IMR-90 (cell line): ENCODE measurements around the gene LTBP2. TPM values are rescaled to one million over a fixed set of nuclear protein-coding genes. Genes with fewer than 3 reads are reported as not detected.

Experiments used
- ATAC-seq: fragments of 200-7000 bp; cut with Tn5 transposase; 2 replicates; pipeline ENCODE4 v1.9.1; 2020; ENCODE audit warnings: low read depth, mild to moderate bottlenecking, moderate library complexity
- BruUV-seq: library from RNA; stranded (reverse); fragments of 400-500 nt; replicated peaks from 2 replicates; lab custom pipeline; 2021; lab: Mats Ljungman, UMichigan
- CTCF ChIA-PET: fragments of 300-600 bp; formaldehyde crosslinking; extraction: SDS; loops from one replicate; lab custom pipeline; 2021; ENCODE audit warnings: antibody characterized with exemption; lab: Yijun Ruan, JAX
- POLR2A ChIA-PET: fragments of 300-600 bp; sonication (Branson Sonifier 250); formaldehyde crosslinking; loops from one replicate; lab custom pipeline; 2022; ENCODE audit warnings: antibody characterized with exemption; ENCODE audit not compliant: unreplicated experiment; lab: Charles Lee
- DNase-seq: peaks from one replicate; pipeline ENCODE4 v3.0.0; 2013
- H2AFZ ChIP-seq: replicated peaks from 2 replicates; pipeline ENCODE3; 2013; ENCODE audit warnings: low read length, mild to moderate bottlenecking; ENCODE audit not compliant: poor library complexity
- H2AK5ac ChIP-seq: 2 replicates; pipeline ENCODE4 v1.6.1; 2013; ENCODE audit warnings: low read depth, low read length, inconsistent platforms
- H2AK9ac ChIP-seq: replicated peaks from 2 replicates; pipeline ENCODE3; 2013; ENCODE audit warnings: mild to moderate bottlenecking, low read depth, low read length, moderate library complexity; ENCODE audit not compliant: poor library complexity
- H2BK120ac ChIP-seq: 2 replicates; pipeline ENCODE4 v1.6.1; 2013; ENCODE audit warnings: low read depth, low read length, inconsistent platforms
- H2BK15ac ChIP-seq: 3 replicates; pipeline ENCODE4 v1.6.1; 2013; ENCODE audit warnings: low read depth, low read length, inconsistent platforms
- H2BK20ac ChIP-seq: 2 replicates; pipeline ENCODE4 v1.6.1; 2013; ENCODE audit warnings: low read depth, mild to moderate bottlenecking, inconsistent platforms, low read length, moderate library complexity
- H2BK5ac ChIP-seq: 2 replicates; pipeline ENCODE4 v1.6.1; 2013; ENCODE audit warnings: mild to moderate bottlenecking, low read depth, low read length, inconsistent platforms; ENCODE audit not compliant: poor library complexity, severe bottlenecking
- H3K14ac ChIP-seq: replicated peaks from 2 replicates; pipeline ENCODE4 v1.6.1; 2013; ENCODE audit warnings: low read depth, low read length, inconsistent platforms
- H3K18ac ChIP-seq: 2 replicates; pipeline ENCODE4 v1.6.1; 2013; ENCODE audit warnings: low read depth, low read length, control low read depth
- H3K23ac ChIP-seq: 2 replicates; pipeline ENCODE4 v1.6.1; 2013; ENCODE audit warnings: low read depth, low read length, inconsistent platforms
- H3K27ac ChIP-seq: 2 replicates; pipeline ENCODE4 v1.5.1; 2013; ENCODE audit warnings: mild to moderate bottlenecking, control low read depth, low read length; ENCODE audit not compliant: insufficient read depth
- H3K27me3 ChIP-seq: 2 replicates; pipeline ENCODE4 v1.6.1; 2013; ENCODE audit warnings: low read length; ENCODE audit not compliant: control insufficient read depth, insufficient read depth
- H3K36me3 ChIP-seq: 2 replicates; pipeline ENCODE4 v1.6.1; 2013; ENCODE audit warnings: low read length, mixed read lengths; ENCODE audit not compliant: control insufficient read depth, insufficient read depth
- H3K4ac ChIP-seq: 2 replicates; pipeline ENCODE4 v1.6.1; 2013; ENCODE audit warnings: low read depth, low read length, inconsistent platforms
- H3K4me1 ChIP-seq: 2 replicates; pipeline ENCODE4 v1.6.1; 2013; ENCODE audit warnings: low read length, mixed read lengths; ENCODE audit not compliant: control insufficient read depth, insufficient read depth
- H3K4me2 ChIP-seq: 2 replicates; pipeline ENCODE4 v1.6.1; 2013; ENCODE audit warnings: low read depth, mild to moderate bottlenecking, control low read depth, low read length, moderate library complexity
- H3K4me3 ChIP-seq: 2 replicates; pipeline ENCODE4 v1.5.1; 2013; ENCODE audit warnings: low read depth, mild to moderate bottlenecking, control low read depth, low read length, moderate library complexity; ENCODE audit not compliant: insufficient read depth
- H3K56ac ChIP-seq: 2 replicates; pipeline ENCODE4 v1.6.1; 2013; ENCODE audit warnings: low read length, inconsistent platforms; ENCODE audit not compliant: insufficient read depth; ENCODE audit errors: extremely low read depth
- H3K79me1 ChIP-seq, 2 experiments: 2 replicates each; pipeline ENCODE4 v1.6.1; 2013; ENCODE audit warnings: low read length in 2 of 2, inconsistent platforms in 1 of 2, low read depth in 1 of 2
- H3K9ac ChIP-seq: 2 replicates; pipeline ENCODE4 v1.6.1; 2013; ENCODE audit warnings: low read depth, low read length, control low read depth
- H3K9me1 ChIP-seq: 2 replicates; pipeline ENCODE4 v1.6.1; 2013; ENCODE audit warnings: low read length, inconsistent platforms; ENCODE audit not compliant: insufficient read depth
- H3K9me3 ChIP-seq: 2 replicates; pipeline ENCODE4 v1.6.1; 2013; ENCODE audit warnings: low read length; ENCODE audit not compliant: control insufficient read depth, insufficient read depth
- H4K20me1 ChIP-seq: 2 replicates; pipeline ENCODE4 v1.6.1; 2013; ENCODE audit warnings: low read length, inconsistent platforms; ENCODE audit not compliant: insufficient read depth
- H4K5ac ChIP-seq: 2 replicates; pipeline ENCODE4 v1.6.1; 2013; ENCODE audit warnings: mild to moderate bottlenecking, low read depth, low read length, control low read depth
- H4K8ac ChIP-seq, 2 experiments: 2 replicates each; pipeline ENCODE4 v1.6.1; 2013; ENCODE audit warnings: low read depth in 2 of 2, low read length in 2 of 2, control low read depth in 1 of 2, inconsistent platforms in 1 of 2
- H4K91ac ChIP-seq: 2 replicates; pipeline ENCODE4 v1.6.1; 2013; ENCODE audit warnings: low read depth, low read length, inconsistent platforms; ENCODE audit not compliant: insufficient read depth
- BHLHE40 ChIP-seq: fragments of 150-350 bp; IDR thresholded peaks from 2 replicates; pipeline ENCODE4 v1.6.1; 2016; ENCODE audit warnings: mild to moderate bottlenecking, low read depth, low read length
- CEBPB ChIP-seq: IDR thresholded peaks from 2 replicates; pipeline ENCODE4 v1.6.1; 2012; ENCODE audit warnings: low read depth, low read length, improper control_type of control experiment
- CHD1 ChIP-seq: IDR thresholded peaks from 2 replicates; pipeline ENCODE4 v1.6.1; 2012; ENCODE audit warnings: low read depth, low read length, improper control_type of control experiment
- FOS ChIP-seq: fragments of 150-350 bp; IDR thresholded peaks from 2 replicates; pipeline ENCODE4 v1.6.1; 2016; ENCODE audit warnings: low read depth, low read length
- MAFK ChIP-seq: IDR thresholded peaks from 2 replicates; pipeline ENCODE4 v1.6.1; 2012; ENCODE audit warnings: low read depth, low read length, improper control_type of control experiment
- MAZ ChIP-seq: IDR thresholded peaks from 2 replicates; pipeline ENCODE4 v1.6.1; 2012; ENCODE audit warnings: low read depth, mild to moderate bottlenecking, low read length, improper control_type of control experiment, moderate library complexity, borderline replicate concordance
- MXI1 ChIP-seq: IDR thresholded peaks from 2 replicates; pipeline ENCODE4 v1.6.1; 2012; ENCODE audit warnings: low read depth, mild to moderate bottlenecking, low read length, moderate library complexity, borderline replicate concordance
- NFE2L2 ChIP-seq: fragments of 150-350 bp; IDR thresholded peaks from 2 replicates; pipeline ENCODE4 v1.6.1; 2016; ENCODE audit warnings: low read depth, mild to moderate bottlenecking, low read length
- POLR2A ChIP-seq: IDR thresholded peaks from 2 replicates; pipeline ENCODE4 v1.6.1; 2012; ENCODE audit warnings: mild to moderate bottlenecking, low read depth, low read length
- RAD21 ChIP-seq: IDR thresholded peaks from 2 replicates; pipeline ENCODE4 v1.6.1; 2012; ENCODE audit warnings: low read length, improper control_type of control experiment
- RCOR1 ChIP-seq: IDR thresholded peaks from 2 replicates; pipeline ENCODE4 v1.6.1; 2012; ENCODE audit warnings: mild to moderate bottlenecking, low read length, improper control_type of control experiment; ENCODE audit not compliant: insufficient replicate concordance
- RFX5 ChIP-seq: IDR thresholded peaks from 2 replicates; pipeline ENCODE4 v1.8.0; 2012; ENCODE audit warnings: low read depth, mild to moderate bottlenecking, low read length, moderate library complexity
- SMC3 ChIP-seq: fragments of 150-350 bp; IDR thresholded peaks from 2 replicates; pipeline ENCODE4 v1.6.1; 2016; ENCODE audit warnings: low read depth, mild to moderate bottlenecking, antibody characterized with exemption, low read length, moderate library complexity
- WGBS, 2 experiments: methylation state at CpG; one replicate each; pipeline versions ENCODE4 v1.1.5 to v1.1.7; 2013; ENCODE audit warnings: missing lambda C conversion rate in 2 of 2; ENCODE audit not compliant: insufficient read length in 1 of 2; ENCODE audit errors: extremely low coverage in 2 of 2; 5-methylcytosine and 5-hydroxymethylcytosine counted together
- dilution Hi-C: fragments of 300-500 bp; cut with HindIII; formaldehyde crosslinking; loops from one replicate; pipeline ENCODE4 v1.14.3; 2018; ENCODE audit warnings: low sequenced_read_pairs; ENCODE audit not compliant: unreplicated experiment
- in situ Hi-C: fragments of 300-500 bp; cut with MboI; formaldehyde crosslinking; loops from 3 replicates; pipeline ENCODE4 v1.14.3; 2019; ENCODE audit warnings: low sequenced_read_pairs, inconsistent platforms, mixed read lengths
- intact Hi-C: fragments of 100-400 bp; cut with micrococcal nuclease; formaldehyde crosslinking; loops from 2 replicates; pipeline ENCODE4 v1.10.0; 2022
- polyA plus RNA-seq, 3 experiments: library from polyadenylated mRNA; depleted of rRNA; stranded (reverse); fragments of >200 nt; gene quantifications; 2 replicates each; pipeline ENCODE4 v1.2.3, GENCODE V29; 2012; ENCODE audit warnings: low replicate concordance in 1 of 3
- total RNA-seq: library from RNA; depleted of rRNA; stranded (reverse); fragments of >200 nt; gene quantifications from 2 replicates; pipeline ENCODE4 v1.2.3, GENCODE V29; 2012
- TF ChIP-seq, protein P1 (sequence below): fragments of 150-350 bp; IDR thresholded peaks from 2 replicates; pipeline ENCODE4 v1.6.1; 2017; ENCODE audit warnings: mild to moderate bottlenecking, antibody characterized with exemption, low read length, low read depth
- TF ChIP-seq, protein P2 (sequence below): fragments of 150-350 bp; IDR thresholded peaks from 2 replicates; pipeline ENCODE4 v1.6.1; 2016; ENCODE audit warnings: low read depth, mild to moderate bottlenecking, low read length, moderate library complexity, borderline replicate concordance
- TF ChIP-seq, protein P3 (sequence below): conservative IDR thresholded peaks from 2 replicates; pipeline ENCODE4 v1.5.1; 2012; ENCODE audit warnings: mild to moderate bottlenecking, low read depth, low read length, improper control_type of control experiment

LTBP2 gene
- total and polyA plus RNA-seq, 2 of the 4 experiments (the other 2 are of a cell fraction) = 23.8 to 79.3 TPM

DNA sequence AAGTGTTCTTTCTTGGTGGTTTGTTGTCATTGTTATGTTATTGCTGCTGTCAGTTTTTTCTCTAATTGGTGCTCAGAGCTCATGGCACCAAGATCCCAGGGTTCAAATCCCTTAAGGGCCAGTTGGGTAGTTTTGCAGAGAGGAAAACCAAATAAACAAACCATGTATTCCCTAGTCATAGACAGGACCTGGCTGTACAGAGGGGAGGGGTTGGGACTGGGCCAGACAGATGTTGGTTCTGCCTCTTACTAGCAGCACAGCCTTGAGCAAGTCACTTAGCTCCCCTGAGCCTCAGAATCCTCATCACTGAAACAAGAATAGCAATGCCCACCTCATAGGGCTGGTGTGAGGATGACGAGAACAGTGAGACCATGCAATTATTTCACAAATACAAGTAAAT is 53.4 kb downstream of the LTBP2 start:
- peaks cover 25% of the 10 kb centered on the region for H3K4me1 ChIP-seq
- peaks cover 0 to 47% of the 10 kb centered on the region in 2 experiments; a peak in 2 of 4 replicates for H3K79me1 ChIP-seq
- no peak overlapping the region for H4K5ac ChIP-seq
- no CpG with 5 or more reads among the region's 1 CpG for WGBS, 2 experiments
- H3K9ac ChIP-seq = no peak overlapping the region
- H3K4me3 ChIP-seq = no peak overlapping the region
- 0 out of 2 replicates have a peak, but pooled peaks cover 2% of the 10 kb centered on the region for H3K36me3 ChIP-seq
- TF ChIP-seq MAZ (no peak), CEBPB (no peak), RAD21 (no peak), RCOR1 (no peak), POLR2A (no peak), MAFK (no peak), NFE2L2 (no peak), FOS (no peak), BHLHE40 (no peak), CHD1 (no peak), MXI1 (no peak), RFX5 (no peak), SMC3 (no peak)
- TF ChIP-seq, protein P1, sequence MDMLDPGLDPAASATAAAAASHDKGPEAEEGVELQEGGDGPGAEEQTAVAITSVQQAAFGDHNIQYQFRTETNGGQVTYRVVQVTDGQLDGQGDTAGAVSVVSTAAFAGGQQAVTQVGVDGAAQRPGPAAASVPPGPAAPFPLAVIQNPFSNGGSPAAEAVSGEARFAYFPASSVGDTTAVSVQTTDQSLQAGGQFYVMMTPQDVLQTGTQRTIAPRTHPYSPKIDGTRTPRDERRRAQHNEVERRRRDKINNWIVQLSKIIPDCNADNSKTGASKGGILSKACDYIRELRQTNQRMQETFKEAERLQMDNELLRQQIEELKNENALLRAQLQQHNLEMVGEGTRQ = no peak
- TF ChIP-seq, protein P2, sequence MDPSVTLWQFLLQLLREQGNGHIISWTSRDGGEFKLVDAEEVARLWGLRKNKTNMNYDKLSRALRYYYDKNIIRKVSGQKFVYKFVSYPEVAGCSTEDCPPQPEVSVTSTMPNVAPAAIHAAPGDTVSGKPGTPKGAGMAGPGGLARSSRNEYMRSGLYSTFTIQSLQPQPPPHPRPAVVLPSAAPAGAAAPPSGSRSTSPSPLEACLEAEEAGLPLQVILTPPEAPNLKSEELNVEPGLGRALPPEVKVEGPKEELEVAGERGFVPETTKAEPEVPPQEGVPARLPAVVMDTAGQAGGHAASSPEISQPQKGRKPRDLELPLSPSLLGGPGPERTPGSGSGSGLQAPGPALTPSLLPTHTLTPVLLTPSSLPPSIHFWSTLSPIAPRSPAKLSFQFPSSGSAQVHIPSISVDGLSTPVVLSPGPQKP = no peak
- TF ChIP-seq, protein P3, sequence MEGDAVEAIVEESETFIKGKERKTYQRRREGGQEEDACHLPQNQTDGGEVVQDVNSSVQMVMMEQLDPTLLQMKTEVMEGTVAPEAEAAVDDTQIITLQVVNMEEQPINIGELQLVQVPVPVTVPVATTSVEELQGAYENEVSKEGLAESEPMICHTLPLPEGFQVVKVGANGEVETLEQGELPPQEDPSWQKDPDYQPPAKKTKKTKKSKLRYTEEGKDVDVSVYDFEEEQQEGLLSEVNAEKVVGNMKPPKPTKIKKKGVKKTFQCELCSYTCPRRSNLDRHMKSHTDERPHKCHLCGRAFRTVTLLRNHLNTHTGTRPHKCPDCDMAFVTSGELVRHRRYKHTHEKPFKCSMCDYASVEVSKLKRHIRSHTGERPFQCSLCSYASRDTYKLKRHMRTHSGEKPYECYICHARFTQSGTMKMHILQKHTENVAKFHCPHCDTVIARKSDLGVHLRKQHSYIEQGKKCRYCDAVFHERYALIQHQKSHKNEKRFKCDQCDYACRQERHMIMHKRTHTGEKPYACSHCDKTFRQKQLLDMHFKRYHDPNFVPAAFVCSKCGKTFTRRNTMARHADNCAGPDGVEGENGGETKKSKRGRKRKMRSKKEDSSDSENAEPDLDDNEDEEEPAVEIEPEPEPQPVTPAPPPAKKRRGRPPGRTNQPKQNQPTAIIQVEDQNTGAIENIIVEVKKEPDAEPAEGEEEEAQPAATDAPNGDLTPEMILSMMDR = no peak
- 0 out of 2 replicates have a peak overlapping the region, but pooled peaks have one; percentile 3 for H2BK20ac ChIP-seq
- no peak overlapping the region for H2BK120ac ChIP-seq
- H2AFZ ChIP-seq = no peak overlapping the region
- H3K18ac ChIP-seq = 0 out of 2 replicates have a peak overlapping the region, but pooled peaks have one; percentile 13
- intact Hi-C loops (no loop called here), in situ Hi-C loops (no loop called here), dilution Hi-C loops (no loop called here)
- H3K9me1 ChIP-seq = peaks cover 27% of the 10 kb centered on the region
- no TSS peak for BruUV-seq
- peaks cover 2% of the 10 kb centered on the region; the same call in 1 of the 2 replicates for H3K9me3 ChIP-seq
- no peak overlapping the region for H2BK15ac ChIP-seq
- ATAC-seq (peak; percentile 45; the same call in 1 of the 2 replicates), DNase-seq (peak; percentile 69)
- H2BK5ac ChIP-seq = no peak overlapping the region
- 0 out of 2 replicates have a peak overlapping the region, but pooled peaks have one; percentile 3 for H4K91ac ChIP-seq
- H3K27me3 ChIP-seq = no peaks in the 10 kb centered on the region
- H4K20me1 ChIP-seq = no peaks in the 10 kb centered on the region
- H3K27ac ChIP-seq = no peak overlapping the region
- H3K23ac ChIP-seq = peak overlapping the region; percentile 43; the same call in 1 of the 2 replicates
- peak overlapping the region; percentile 62 for H3K14ac ChIP-seq
- no peak overlapping the region; a peak in 1 of 4 replicates for H4K8ac ChIP-seq
- no peak overlapping the region for H2AK9ac ChIP-seq
- POLR2A ChIA-PET = interaction anchor here (0.9 kb wide), 1 partner anchor 9 kb away, joined by 3 read pairs; no protein-coding TSS in a partner anchor
- peak overlapping the region; percentile 6; the same call in 1 of the 2 replicates for H2AK5ac ChIP-seq
- no peak overlapping the region for H3K56ac ChIP-seq
- CTCF ChIA-PET = no interaction called here
- H3K4me2 ChIP-seq = no peak overlapping the region
- peak overlapping the region; percentile 0; the same call in 1 of the 2 replicates for H3K4ac ChIP-seq
